ENCODE results near the gene TSHZ1.
"Not testable (repeated sequence)": the region's sequence is repeated elsewhere in the genome, so short reads cannot be mapped to it uniquely, and the experiment has no call there.

Gene TSHZ1

GRCh38 chr18:75172299-75173124 is 38.1 kb upstream of the TSHZ1 start:
- Mint-ChIP-seq H3K27ac (no peak overlapping the region), H3K36me3 (no peaks in the 10 kb centered on the region), H3K9me3 (no peaks in the 10 kb centered on the region), H3K4me1 (no peaks in the 10 kb centered on the region), H3K27me3 (peaks cover 18% of the 10 kb centered on the region), H3K4me3 (no peak overlapping the region)
- CTCF ChIA-PET, result interaction anchor here (1.1 kb wide), 1 partner anchor 307 kb away, joined by 3 read pairs; no protein-coding TSS in a partner anchor
- no peak for DNase-seq

- Mint-ChIP-seq H3K9me3 (no peaks in the 10 kb centered on the region), H3K36me3 (no peaks in the 10 kb centered on the region), H3K4me1 (no peaks in the 10 kb centered on the region), H3K27ac (no peak overlapping the region), H3K4me3 (no peak overlapping the region), H3K27me3 (peaks cover 12% of the 10 kb centered on the region)
- CTCF ChIA-PET, result interaction anchor here (1.1 to 1.5 kb wide), 2 partner anchors 8 to 307 kb away, joined by 3 to 4 read pairs; no protein-coding TSS in a partner anchor
- no peak for DNase-seq
These were observed 37.5 kb upstream of the TSHZ1 start for GRCh38 chr18:75173125-75173432.

GRCh38 chr18:75173738-75174137 is 36.9 kb upstream of the TSHZ1 start:
- no peak for DNase-seq
- CTCF ChIA-PET, result interaction anchor here (1.5 kb wide), 1 partner anchor 8 kb away, joined by 4 read pairs; no protein-coding TSS in a partner anchor
- H3K4me3 Mint-ChIP-seq, result no peak overlapping the region
- peaks cover 6% of the 10 kb centered on the region for H3K27me3 Mint-ChIP-seq
- H3K27ac Mint-ChIP-seq, result no peak overlapping the region
- no peaks in the 10 kb centered on the region for H3K4me1 Mint-ChIP-seq
- H3K36me3 Mint-ChIP-seq, result no peaks in the 10 kb centered on the region
- H3K9me3 Mint-ChIP-seq, result no peaks in the 10 kb centered on the region

- Mint-ChIP-seq H3K4me1 (no peaks in the 10 kb centered on the region), H3K27ac (no peak overlapping the region), H3K36me3 (no peaks in the 10 kb centered on the region), H3K27me3 (peaks cover 6% of the 10 kb centered on the region), H3K4me3 (no peak overlapping the region), H3K9me3 (no peaks in the 10 kb centered on the region)
- no peak for DNase-seq
- CTCF ChIA-PET, result no interaction called here
These were observed 33.7 kb upstream of the TSHZ1 start for GRCh38 chr18:75176849-75177248.

GRCh38 chr18:75178376-75178775 is 32.2 kb upstream of the TSHZ1 start:
- H3K9me3 Mint-ChIP-seq, result no peaks in the 10 kb centered on the region
- H3K4me3 Mint-ChIP-seq, result no peak overlapping the region
- no peaks in the 10 kb centered on the region for H3K4me1 Mint-ChIP-seq
- no peak overlapping the region for H3K27ac Mint-ChIP-seq
- CTCF ChIA-PET, result no interaction called here
- H3K27me3 Mint-ChIP-seq, result no peaks in the 10 kb centered on the region
- H3K36me3 Mint-ChIP-seq, result no peaks in the 10 kb centered on the region
- DNase-seq, result no peak

GRCh38 chr18:75179819-75180600 is 30.6 kb upstream of the TSHZ1 start:
- no peaks in the 10 kb centered on the region for H3K9me3 Mint-ChIP-seq
- H3K27me3 Mint-ChIP-seq, result no peaks in the 10 kb centered on the region
- no peak overlapping the region for H3K27ac Mint-ChIP-seq
- H3K4me1 Mint-ChIP-seq, result no peaks in the 10 kb centered on the region
- no peak overlapping the region for H3K4me3 Mint-ChIP-seq
- DNase-seq, result no peak
- H3K36me3 Mint-ChIP-seq, result no peaks in the 10 kb centered on the region
- CTCF ChIA-PET, result no interaction called here

- no peaks in the 10 kb centered on the region for H3K4me1 Mint-ChIP-seq
- H3K9me3 Mint-ChIP-seq, result peaks cover 9% of the 10 kb centered on the region
- H3K27ac Mint-ChIP-seq, result no peak overlapping the region
- H3K4me3 Mint-ChIP-seq, result no peak overlapping the region
- no peaks in the 10 kb centered on the region for H3K27me3 Mint-ChIP-seq
- CTCF ChIA-PET, result no interaction called here
- no peaks in the 10 kb centered on the region for H3K36me3 Mint-ChIP-seq
- no peak for DNase-seq
These were observed 27.1 kb upstream of the TSHZ1 start for GRCh38 chr18:75183524-75183923.

- Mint-ChIP-seq H3K4me3 (no peak overlapping the region), H3K36me3 (no peaks in the 10 kb centered on the region), H3K9me3 (peaks cover 9% of the 10 kb centered on the region), H3K4me1 (no peaks in the 10 kb centered on the region), H3K27ac (no peak overlapping the region), H3K27me3 (no peaks in the 10 kb centered on the region)
- no peak for DNase-seq
- CTCF ChIA-PET, result no interaction called here
These were observed 26.6 kb upstream of the TSHZ1 start for GRCh38 chr18:75183973-75184493.

- Mint-ChIP-seq H3K9me3 (peaks cover 9% of the 10 kb centered on the region), H3K27ac (no peak overlapping the region), H3K4me1 (no peaks in the 10 kb centered on the region), H3K36me3 (no peaks in the 10 kb centered on the region), H3K27me3 (no peaks in the 10 kb centered on the region), H3K4me3 (no peak overlapping the region)
- CTCF ChIA-PET, result no interaction called here
- DNase-seq, result no peak
These were observed 25.1 kb upstream of the TSHZ1 start for GRCh38 chr18:75185460-75185859.

GRCh38 chr18:75187702-75188101 is 22.9 kb upstream of the TSHZ1 start:
- H3K27ac Mint-ChIP-seq, H3K4me3 Mint-ChIP-seq, H3K4me1 Mint-ChIP-seq, H3K9me3 Mint-ChIP-seq, DNase-seq, H3K36me3 Mint-ChIP-seq, H3K27me3 Mint-ChIP-seq, CTCF ChIA-PET: not testable (repeated sequence)

- Mint-ChIP-seq H3K27me3 (no peaks in the 10 kb centered on the region), H3K4me3 (no peak overlapping the region), H3K4me1 (no peaks in the 10 kb centered on the region), H3K36me3 (no peaks in the 10 kb centered on the region), H3K9me3 (peaks cover 9% of the 10 kb centered on the region), H3K27ac (no peak overlapping the region)
- CTCF ChIA-PET, result no interaction called here
- no peak for DNase-seq
These were observed 20.9 kb upstream of the TSHZ1 start for GRCh38 chr18:75189696-75190095.

GRCh38 chr18:75192899-75193298 is 17.7 kb upstream of the TSHZ1 start:
- H3K9me3 Mint-ChIP-seq, result peaks cover 4% of the 10 kb centered on the region
- H3K4me1 Mint-ChIP-seq, result peaks cover under 1% of the 10 kb centered on the region
- no peak overlapping the region for H3K27ac Mint-ChIP-seq
- DNase-seq, result no peak
- H3K27me3 Mint-ChIP-seq, result no peaks in the 10 kb centered on the region
- H3K36me3 Mint-ChIP-seq, result peaks cover 7% of the 10 kb centered on the region
- H3K4me3 Mint-ChIP-seq, result no peak overlapping the region
- CTCF ChIA-PET, result no interaction called here

- peaks cover 5% of the 10 kb centered on the region for H3K4me1 Mint-ChIP-seq
- no peak overlapping the region for H3K27ac Mint-ChIP-seq
- CTCF ChIA-PET, result no interaction called here
- peaks cover 34% of the 10 kb centered on the region for H3K36me3 Mint-ChIP-seq
- no peaks in the 10 kb centered on the region for H3K27me3 Mint-ChIP-seq
- no peak overlapping the region for H3K4me3 Mint-ChIP-seq
- no peaks in the 10 kb centered on the region for H3K9me3 Mint-ChIP-seq
- no peak for DNase-seq
These were observed 12.6 kb upstream of the TSHZ1 start for GRCh38 chr18:75198036-75198435.

GRCh38 chr18:75199327-75199726 is 11.3 kb upstream of the TSHZ1 start:
- Mint-ChIP-seq H3K4me1 (peaks cover 7% of the 10 kb centered on the region), H3K4me3 (no peak overlapping the region), H3K36me3 (peaks cover 36% of the 10 kb centered on the region), H3K27me3 (peaks cover 7% of the 10 kb centered on the region), H3K27ac (no peak overlapping the region), H3K9me3 (no peaks in the 10 kb centered on the region)
- DNase-seq, result no peak
- CTCF ChIA-PET, result no interaction called here

- peaks cover 15% of the 10 kb centered on the region for H3K27me3 Mint-ChIP-seq
- DNase-seq, result no peak
- peaks cover 38% of the 10 kb centered on the region for H3K36me3 Mint-ChIP-seq
- CTCF ChIA-PET, result no interaction called here
- H3K4me1 Mint-ChIP-seq, result peaks cover 11% of the 10 kb centered on the region
- no peaks in the 10 kb centered on the region for H3K9me3 Mint-ChIP-seq
- no peak overlapping the region for H3K4me3 Mint-ChIP-seq
- no peak overlapping the region for H3K27ac Mint-ChIP-seq
These were observed 10.5 kb upstream of the TSHZ1 start for GRCh38 chr18:75200071-75200470.

All from activated naive CD4-positive, alpha-beta T cell treated with anti-CD3 and anti-CD28 coated beads, Interleukin-2, amount 10 ng/mL, durations not matched to agents 7 days and 5 days (primary cell).